Activated T-cell treated with anti-CD3 and anti-CD28 coated beads, Interleukin-2, amount 50 U/mL, for 4 hours (primary cell): ENCODE results near the gene OPRPN. TPM values are rescaled to one million over a fixed set of nuclear protein-coding genes. Genes with fewer than 3 reads are reported as not detected.

Experiments used
- ATAC-seq, 2 donors: fragments of 200-7000 bp; cut with Tn5 transposase; one replicate each; pipeline ENCODE4 v1.10.0; 2021
- DNase-seq: peaks from one replicate; pipeline ENCODE4 v3.0.0-alpha.2; 2020
- H3K27me3 Mint-ChIP-seq: one replicate; pipeline ENCODE4 v1.8.0; 2021; ENCODE audit warnings: low read depth, mixed read lengths
- H3K36me3 Mint-ChIP-seq: one replicate; pipeline ENCODE4 v1.8.0; 2022; ENCODE audit warnings: mixed read lengths; ENCODE audit not compliant: insufficient read depth
- H3K4me1 Mint-ChIP-seq: one replicate; pipeline ENCODE4 v1.8.0; 2021; ENCODE audit warnings: low read depth, mixed read lengths
- H3K4me3 Mint-ChIP-seq: one replicate; pipeline ENCODE4 v1.8.0; 2021; ENCODE audit warnings: mild to moderate bottlenecking, moderate library complexity, mixed read lengths
- H3K9me3 Mint-ChIP-seq: one replicate; pipeline ENCODE4 v1.8.0; 2021; ENCODE audit warnings: mixed read lengths
- total RNA-seq, 3 donors: library from RNA; stranded (reverse); gene quantifications; one replicate each; pipeline ENCODE4 v1.2.1, GENCODE V29; 2021

The OPRPN gene, protein sequence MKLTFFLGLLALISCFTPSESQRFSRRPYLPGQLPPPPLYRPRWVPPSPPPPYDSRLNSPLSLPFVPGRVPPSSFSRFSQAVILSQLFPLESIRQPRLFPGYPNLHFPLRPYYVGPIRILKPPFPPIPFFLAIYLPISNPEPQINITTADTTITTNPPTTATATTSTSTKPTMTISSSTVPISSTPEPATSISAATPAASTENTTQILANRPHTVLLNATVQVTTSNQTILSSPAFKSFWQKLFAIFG
- total RNA-seq, result not detected

GRCh38 chr4:70397580-70397979, at the start of gene OPRPN:
Gene OPRPN, plus strand, starts transcription at chr4:70397940. Its CDS starts 1,346 bp downstream, at chr4:70399286.
- no peaks in the 10 kb centered on the region for H3K36me3 Mint-ChIP-seq
- no peaks in the 10 kb centered on the region for H3K27me3 Mint-ChIP-seq
- DNase-seq (no peak), ATAC-seq (no peak)
- no peak within 1 kb of the TSS for H3K4me3 Mint-ChIP-seq
- H3K9me3 Mint-ChIP-seq, result no peaks in the 10 kb centered on the region
- H3K4me1 Mint-ChIP-seq, result no peaks in the 10 kb centered on the region

DNA sequence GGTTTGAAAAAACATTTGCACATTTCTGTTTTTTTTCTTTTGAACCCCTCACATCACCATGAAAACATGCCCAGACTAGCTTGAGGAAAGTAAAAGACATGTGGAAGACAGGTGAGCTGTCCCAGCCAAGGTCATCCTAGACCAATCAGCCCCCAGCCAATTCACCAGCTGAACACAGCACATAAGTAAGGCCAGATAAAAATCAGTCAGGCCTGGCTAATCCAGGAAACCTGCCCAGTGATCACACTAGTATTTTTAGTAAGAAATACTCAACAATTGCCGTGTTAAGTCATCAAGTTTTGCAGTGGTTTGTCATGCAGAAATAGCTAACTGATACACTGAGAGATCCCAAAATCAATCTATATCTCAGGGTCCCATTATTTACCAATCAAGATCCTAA, 41.6 kb upstream of the OPRPN start:
- Mint-ChIP-seq H3K4me3 (no peak overlapping the region), H3K27me3 (no peaks in the 10 kb centered on the region), H3K9me3 (no peaks in the 10 kb centered on the region), H3K4me1 (no peaks in the 10 kb centered on the region), H3K36me3 (no peaks in the 10 kb centered on the region)
- ATAC-seq, result no peak
- DNase-seq, result no peak

DNA sequence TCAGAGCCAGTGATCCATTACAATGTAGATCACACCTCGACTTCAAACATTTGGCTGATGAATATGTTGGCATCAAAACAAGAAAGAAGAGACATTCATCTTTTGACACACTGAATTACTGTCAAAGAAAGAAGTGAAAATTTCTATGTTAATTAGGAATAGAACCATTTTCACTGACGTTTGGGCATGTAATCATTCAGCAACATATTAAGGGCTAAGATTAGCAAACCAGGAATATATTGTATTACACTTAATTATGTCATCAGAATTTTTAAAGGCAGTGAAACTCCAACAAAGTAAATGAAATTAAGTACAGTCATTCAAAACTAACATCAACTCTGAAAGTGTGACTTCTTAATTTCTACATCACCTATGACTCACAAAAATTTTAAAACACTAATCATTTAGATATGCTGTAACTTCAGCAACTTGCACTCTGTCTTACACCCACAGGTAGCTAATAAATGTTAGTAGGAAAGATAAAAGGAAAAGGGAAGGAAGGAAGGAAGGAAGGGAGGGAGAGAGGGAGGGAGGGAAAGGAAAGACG, 38.6 kb upstream of the OPRPN start:
- Mint-ChIP-seq H3K9me3 (no peaks in the 10 kb centered on the region), H3K4me1 (no peaks in the 10 kb centered on the region), H3K4me3 (no peak overlapping the region), H3K36me3 (no peaks in the 10 kb centered on the region), H3K27me3 (no peaks in the 10 kb centered on the region)
- DNase-seq (no peak), ATAC-seq (no peak)

DNA sequence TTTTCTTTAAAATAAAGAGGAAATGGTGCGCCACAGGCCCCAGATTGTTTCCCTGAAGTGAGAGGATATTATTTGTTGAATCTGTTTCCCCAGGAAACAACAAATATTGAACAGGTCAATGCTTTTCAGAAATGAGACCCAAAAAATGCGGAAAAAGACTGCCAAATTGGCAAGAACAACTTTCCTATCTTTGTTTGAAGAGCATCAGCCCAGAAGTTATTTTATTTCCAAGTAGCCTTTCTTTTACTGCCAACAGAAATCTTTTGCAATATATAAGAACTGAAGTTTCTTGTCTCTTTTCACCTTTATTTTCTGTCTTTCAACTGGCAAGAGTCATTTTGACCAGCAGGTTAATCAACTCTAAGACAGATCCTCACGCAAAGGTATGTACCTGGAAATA, 37.3 kb upstream of the OPRPN start, which contains the start of gene SMR3A:
Gene SMR3A, plus strand, starts transcription at position 301 of the 400 bp plus-strand sequence. CDS start 1,356 bp downstream, outside the sequence.
- no peaks in the 10 kb centered on the region for H3K9me3 Mint-ChIP-seq
- no peaks in the 10 kb centered on the region for H3K27me3 Mint-ChIP-seq
- H3K4me3 Mint-ChIP-seq, result no peak within 1 kb of the TSS
- H3K4me1 Mint-ChIP-seq, result no peaks in the 10 kb centered on the region
- DNase-seq (no peak), ATAC-seq (no peak)
- no peaks in the 10 kb centered on the region for H3K36me3 Mint-ChIP-seq

GRCh38 chr4:70364002-70364401, 33.7 kb upstream of the OPRPN start:
- no peaks in the 10 kb centered on the region for H3K27me3 Mint-ChIP-seq
- H3K4me3 Mint-ChIP-seq, result no peak overlapping the region
- no peak for ATAC-seq
- no peaks in the 10 kb centered on the region for H3K36me3 Mint-ChIP-seq
- no peaks in the 10 kb centered on the region for H3K4me1 Mint-ChIP-seq
- H3K9me3 Mint-ChIP-seq, result no peaks in the 10 kb centered on the region
- DNase-seq, result no peak

- no peaks in the 10 kb centered on the region for H3K4me1 Mint-ChIP-seq
- DNase-seq (no peak), ATAC-seq (no peak)
- no peaks in the 10 kb centered on the region for H3K27me3 Mint-ChIP-seq
- no peaks in the 10 kb centered on the region for H3K36me3 Mint-ChIP-seq
- H3K4me3 Mint-ChIP-seq, result no peak overlapping the region
- H3K9me3 Mint-ChIP-seq, result no peaks in the 10 kb centered on the region
Measured at GRCh38 chr4:70365479-70365878, 32.3 kb upstream of the OPRPN start.

GRCh38 chr4:70367813-70368212, 29.9 kb upstream of the OPRPN start:
- Mint-ChIP-seq H3K36me3 (no peaks in the 10 kb centered on the region), H3K4me3 (no peak overlapping the region), H3K9me3 (no peaks in the 10 kb centered on the region), H3K4me1 (no peaks in the 10 kb centered on the region), H3K27me3 (no peaks in the 10 kb centered on the region)
- ATAC-seq (no peak), DNase-seq (no peak)

DNA sequence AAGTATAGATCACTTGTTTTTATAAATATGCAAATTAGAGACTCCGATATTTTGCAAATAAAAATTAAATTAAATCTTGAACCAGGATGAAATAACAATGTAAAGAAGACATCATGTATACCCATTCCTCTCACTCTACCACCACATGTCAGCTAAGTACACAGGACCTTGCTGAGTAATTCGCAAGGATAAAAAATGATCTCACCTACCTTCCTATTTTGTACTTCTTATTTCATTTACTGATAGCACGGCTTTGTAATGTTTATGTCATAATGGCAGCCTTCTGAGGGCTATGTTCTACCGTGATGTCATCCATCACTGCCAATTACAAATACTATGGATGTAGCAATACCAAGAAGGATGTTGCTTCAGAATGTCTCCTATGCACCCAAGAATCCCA, 25.8 kb upstream of the OPRPN start:
- no peaks in the 10 kb centered on the region for H3K36me3 Mint-ChIP-seq
- DNase-seq (no peak), ATAC-seq (no peak)
- H3K9me3 Mint-ChIP-seq, result peaks cover 3% of the 10 kb centered on the region
- no peaks in the 10 kb centered on the region for H3K4me1 Mint-ChIP-seq
- no peaks in the 10 kb centered on the region for H3K27me3 Mint-ChIP-seq
- H3K4me3 Mint-ChIP-seq, result no peak overlapping the region

DNA sequence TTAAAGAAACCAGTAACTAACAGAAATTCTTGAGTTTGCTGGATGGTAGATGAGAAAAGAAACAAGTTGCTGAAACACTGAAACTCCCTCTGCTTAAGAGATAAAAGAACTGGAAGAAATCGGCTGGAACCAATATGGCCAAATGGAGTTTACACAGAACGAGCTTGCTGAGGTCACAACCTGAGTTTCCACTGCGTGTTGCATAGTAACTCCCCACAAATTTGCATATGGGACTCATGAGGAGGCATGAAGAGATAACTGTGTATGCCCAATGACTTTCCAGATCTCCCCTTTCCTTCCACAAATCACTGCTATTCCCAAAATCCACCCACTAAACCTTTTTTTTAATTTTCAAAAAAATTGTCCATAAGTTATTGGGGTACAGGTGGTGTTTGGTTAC, 25.0 kb upstream of the OPRPN start:
- Mint-ChIP-seq H3K4me1 (no peaks in the 10 kb centered on the region), H3K4me3 (no peak overlapping the region), H3K27me3 (no peaks in the 10 kb centered on the region), H3K9me3 (peaks cover 3% of the 10 kb centered on the region), H3K36me3 (no peaks in the 10 kb centered on the region)
- DNase-seq, result no peak
- ATAC-seq, result no peak

DNA sequence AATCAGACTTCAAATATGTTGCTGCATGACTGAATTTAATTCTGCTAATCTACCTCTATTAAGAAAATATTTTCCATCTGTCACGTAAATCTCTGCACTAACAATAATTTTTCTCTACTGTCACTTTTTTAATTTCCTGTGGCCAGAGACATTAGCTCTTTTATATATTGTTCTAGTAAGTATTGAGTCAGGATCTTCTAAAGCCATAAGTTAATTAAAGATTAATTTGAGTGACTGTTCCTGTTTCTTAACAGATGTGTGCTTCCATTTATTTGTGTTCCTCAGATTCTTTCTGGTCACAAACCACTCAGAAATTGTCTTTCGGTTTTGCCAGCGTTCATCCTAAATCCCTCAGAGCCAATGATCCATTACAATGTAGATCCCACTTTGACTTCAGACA, 17.2 kb upstream of the OPRPN start:
- Mint-ChIP-seq H3K4me1 (no peaks in the 10 kb centered on the region), H3K9me3 (no peaks in the 10 kb centered on the region), H3K4me3 (no peak overlapping the region), H3K36me3 (no peaks in the 10 kb centered on the region), H3K27me3 (no peaks in the 10 kb centered on the region)
- ATAC-seq (no peak), DNase-seq (no peak)

DNA sequence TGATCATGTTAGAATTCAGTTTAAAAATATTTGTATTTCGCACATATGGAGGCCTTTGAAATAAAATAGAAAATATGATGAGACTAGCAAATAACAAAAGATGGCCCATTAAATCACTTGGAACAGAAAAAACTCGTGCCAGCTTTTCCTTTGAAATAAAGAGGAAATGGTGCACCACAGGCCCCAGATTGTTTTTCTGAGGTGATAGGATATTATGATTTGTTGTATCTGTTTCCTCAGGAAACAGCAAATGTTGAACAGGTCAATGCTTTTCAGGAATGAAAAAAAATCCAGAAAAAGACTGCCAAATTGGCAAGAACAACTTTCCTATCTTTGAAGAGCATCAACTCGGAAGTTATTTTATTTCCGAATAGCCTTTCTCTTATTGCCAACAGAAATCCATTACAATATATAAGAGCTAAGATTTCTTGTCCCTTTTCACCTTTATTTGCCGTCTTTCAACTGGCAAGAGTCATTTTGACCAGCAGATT, 15.0 kb upstream of the OPRPN start, which contains the start of gene SMR3B:
Gene SMR3B, plus strand, starts transcription at position 441 of the 491 bp plus-strand sequence. CDS start 1,380 bp downstream, outside the sequence.
- DNase-seq (no peak), ATAC-seq (no peak)
- H3K4me3 Mint-ChIP-seq, result no peak within 1 kb of the TSS
- no peaks in the 10 kb centered on the region for H3K36me3 Mint-ChIP-seq
- no peaks in the 10 kb centered on the region for H3K9me3 Mint-ChIP-seq
- no peaks in the 10 kb centered on the region for H3K4me1 Mint-ChIP-seq
- no peaks in the 10 kb centered on the region for H3K27me3 Mint-ChIP-seq

- Mint-ChIP-seq H3K4me3 (no peak overlapping the region), H3K4me1 (no peaks in the 10 kb centered on the region), H3K9me3 (no peaks in the 10 kb centered on the region), H3K36me3 (no peaks in the 10 kb centered on the region), H3K27me3 (no peaks in the 10 kb centered on the region)
- DNase-seq (no peak), ATAC-seq (no peak)
Measured at GRCh38 chr4:70392057-70392776, 5.5 kb upstream of the OPRPN start.

GRCh38 chr4:70399319-70399718, 1.6 kb downstream of the OPRPN start:
- Mint-ChIP-seq H3K9me3 (no peaks in the 10 kb centered on the region), H3K4me3 (no peak overlapping the region), H3K36me3 (no peaks in the 10 kb centered on the region)

DNA sequence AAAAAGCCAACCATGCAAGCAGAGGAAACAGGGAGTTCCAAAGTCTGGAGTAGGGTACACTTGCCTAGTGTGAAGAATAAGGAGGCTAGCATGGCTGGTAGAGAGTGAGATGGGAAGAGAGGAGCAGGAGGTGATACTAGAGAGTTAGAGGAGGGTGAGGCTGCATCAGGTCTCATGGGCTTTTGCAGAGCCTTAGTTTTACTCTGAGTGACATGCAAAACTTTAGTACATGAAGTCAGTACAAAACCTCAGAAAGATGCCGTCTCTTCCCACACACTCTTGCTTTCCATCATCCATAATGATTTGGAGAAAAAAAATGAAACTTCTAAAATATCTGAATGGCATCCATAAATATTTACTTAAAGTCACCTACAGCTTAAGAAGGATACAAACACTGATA, 5.0 kb downstream of the OPRPN start:
- no peak for ATAC-seq
- H3K4me3 Mint-ChIP-seq, result no peak overlapping the region

More at GRCh38 chr4:70399319-70399718, 1.6 kb downstream of the OPRPN start:
- DNase-seq (no peak), ATAC-seq (no peak)
- Mint-ChIP-seq H3K4me1 (no peaks in the 10 kb centered on the region), H3K27me3 (peaks cover 2% of the 10 kb centered on the region)

GRCh38 chr4:70405765-70406164, 8.0 kb downstream of the OPRPN start:
- DNase-seq, result no peak
- Mint-ChIP-seq H3K27me3 (peaks cover 2% of the 10 kb centered on the region), H3K4me1 (no peaks in the 10 kb centered on the region), H3K4me3 (no peak overlapping the region), H3K9me3 (no peaks in the 10 kb centered on the region), H3K36me3 (no peaks in the 10 kb centered on the region)
- no peak for ATAC-seq

More for the DNA sequence above, 5.0 kb downstream of the OPRPN start:
- H3K36me3 Mint-ChIP-seq, result no peaks in the 10 kb centered on the region
- no peak for DNase-seq
- H3K27me3 Mint-ChIP-seq, result peaks cover 2% of the 10 kb centered on the region
- no peaks in the 10 kb centered on the region for H3K9me3 Mint-ChIP-seq
- no peaks in the 10 kb centered on the region for H3K4me1 Mint-ChIP-seq
